SK-N-DZ (cell line): ENCODE data around the gene MRPL11.
"Not testable (repeated sequence)": the region's sequence is repeated elsewhere in the genome, so short reads cannot be mapped to it uniquely, and the experiment has no call there.

ENCODE experiments used
- DNase-seq: peaks from one replicate; pipeline ENCODE4 v3.0.0-alpha.2; 2015; ENCODE audit warnings: low spot score

The MRPL11 gene

DNA sequence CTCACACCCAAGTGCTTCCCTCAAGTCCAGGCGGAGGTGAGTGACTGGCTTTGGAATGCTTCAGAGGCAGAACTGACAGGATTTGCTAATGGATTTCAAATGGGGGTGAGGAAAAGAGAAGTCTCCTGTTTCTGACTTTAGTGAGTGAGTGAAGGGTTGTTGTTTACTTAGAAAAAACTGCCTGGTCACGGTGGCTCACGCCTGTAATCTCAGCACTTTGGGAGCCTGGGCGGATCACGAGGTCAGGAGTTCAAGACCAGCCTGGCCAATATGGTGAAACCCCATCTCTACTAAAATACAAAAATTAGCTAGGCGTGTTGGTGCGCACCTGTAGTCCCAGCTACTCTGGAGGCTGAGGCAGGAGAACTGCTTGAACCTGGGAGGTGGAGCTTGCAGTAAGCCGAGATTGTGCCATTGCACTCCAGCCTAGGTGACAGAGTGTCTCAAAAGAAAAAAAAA, 6.7 kb downstream of the MRPL11 start:
- not testable (repeated sequence) for DNase-seq

DNA sequence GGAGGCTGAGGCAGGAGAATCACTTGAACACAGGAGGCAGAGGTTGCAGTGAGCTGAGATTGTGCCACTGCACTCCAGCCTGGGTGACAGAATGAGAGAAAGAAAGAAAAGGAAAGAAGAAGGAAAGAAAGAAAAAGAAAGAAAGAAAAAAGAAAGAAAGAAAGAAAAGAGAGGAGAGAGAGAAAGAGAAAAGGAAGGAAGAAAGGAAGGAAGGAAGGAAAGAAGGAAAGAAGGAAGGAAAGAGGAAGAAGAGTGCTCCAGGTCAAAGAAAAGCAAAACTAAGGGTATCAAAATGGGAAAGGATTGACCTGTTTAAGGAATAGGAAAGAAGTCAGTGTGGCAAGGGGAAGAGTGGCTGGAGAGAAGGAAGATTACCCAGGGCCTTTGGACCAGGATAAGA, 7.4 kb downstream of the MRPL11 start:
- not testable (repeated sequence) for DNase-seq

DNA sequence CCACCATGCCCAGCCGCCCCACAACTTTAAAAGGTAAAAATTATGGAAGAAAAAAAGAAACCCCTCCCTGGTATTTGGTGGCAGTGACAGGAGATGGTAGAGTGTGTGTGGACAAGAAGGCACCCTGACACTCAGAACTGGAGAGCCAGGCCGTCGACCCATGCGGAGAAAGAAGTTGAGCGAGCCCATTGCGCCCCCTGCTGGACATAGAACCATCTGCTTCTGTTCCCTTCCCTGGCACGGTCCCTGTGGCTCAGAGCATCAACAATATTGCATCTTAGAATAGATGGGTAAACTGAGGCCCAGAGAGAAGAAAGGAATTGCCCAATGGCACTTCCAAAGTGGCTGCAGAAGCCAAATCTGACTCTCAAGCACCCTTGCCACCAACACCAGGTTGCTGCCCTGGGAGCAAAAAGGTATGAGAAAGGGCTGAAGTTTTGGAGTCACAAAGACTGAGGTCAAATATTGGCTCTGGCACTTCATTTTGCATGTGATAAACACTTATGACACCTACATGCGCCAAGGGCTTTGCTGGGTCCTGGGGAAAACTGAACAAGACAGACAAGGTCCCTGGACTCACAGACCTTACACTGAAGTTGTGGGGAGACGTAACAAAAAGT, 8.6 kb downstream of the MRPL11 start:
- peak; percentile 70 for DNase-seq

DNA sequence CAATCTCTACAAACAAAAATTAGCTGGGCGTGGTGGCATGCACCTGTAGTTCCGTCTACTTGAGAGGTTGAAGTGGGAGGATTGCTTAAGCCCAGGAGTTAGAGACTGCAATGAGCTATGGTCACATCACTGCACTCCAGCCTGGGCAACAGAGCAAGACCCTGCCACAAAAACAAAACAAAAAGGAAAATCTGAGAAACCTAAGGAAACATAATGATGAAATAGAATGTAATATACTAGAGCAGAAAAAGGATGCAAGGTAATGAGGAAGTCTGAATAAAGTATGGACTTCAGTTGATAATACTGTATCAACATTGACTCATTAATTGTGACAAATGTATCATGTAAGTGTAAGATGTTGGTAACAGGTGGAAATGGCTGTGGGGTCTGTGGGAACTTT, 9.7 kb downstream of the MRPL11 start:
- no peak for DNase-seq

DNA sequence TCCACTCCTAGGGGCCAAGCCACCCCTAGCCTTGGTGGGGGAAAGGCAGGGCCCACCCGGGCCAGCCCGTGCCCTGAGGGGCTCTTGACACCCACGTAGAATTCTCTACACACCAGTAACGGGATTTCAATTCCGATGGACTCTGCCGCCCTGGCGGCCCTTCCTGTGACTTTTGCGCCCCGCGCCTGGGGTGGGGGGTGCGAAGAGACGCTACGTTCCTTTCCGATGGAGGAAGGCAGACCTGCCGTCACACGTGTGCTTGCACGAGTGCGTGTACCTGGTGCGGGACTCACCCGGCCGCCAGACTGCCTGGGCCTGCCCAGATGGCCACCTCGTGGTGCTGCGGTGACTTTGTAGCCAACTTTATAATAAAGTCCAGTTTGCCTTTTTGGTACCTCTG, 12.3 kb downstream of the MRPL11 start:
- no peak for DNase-seq

DNA sequence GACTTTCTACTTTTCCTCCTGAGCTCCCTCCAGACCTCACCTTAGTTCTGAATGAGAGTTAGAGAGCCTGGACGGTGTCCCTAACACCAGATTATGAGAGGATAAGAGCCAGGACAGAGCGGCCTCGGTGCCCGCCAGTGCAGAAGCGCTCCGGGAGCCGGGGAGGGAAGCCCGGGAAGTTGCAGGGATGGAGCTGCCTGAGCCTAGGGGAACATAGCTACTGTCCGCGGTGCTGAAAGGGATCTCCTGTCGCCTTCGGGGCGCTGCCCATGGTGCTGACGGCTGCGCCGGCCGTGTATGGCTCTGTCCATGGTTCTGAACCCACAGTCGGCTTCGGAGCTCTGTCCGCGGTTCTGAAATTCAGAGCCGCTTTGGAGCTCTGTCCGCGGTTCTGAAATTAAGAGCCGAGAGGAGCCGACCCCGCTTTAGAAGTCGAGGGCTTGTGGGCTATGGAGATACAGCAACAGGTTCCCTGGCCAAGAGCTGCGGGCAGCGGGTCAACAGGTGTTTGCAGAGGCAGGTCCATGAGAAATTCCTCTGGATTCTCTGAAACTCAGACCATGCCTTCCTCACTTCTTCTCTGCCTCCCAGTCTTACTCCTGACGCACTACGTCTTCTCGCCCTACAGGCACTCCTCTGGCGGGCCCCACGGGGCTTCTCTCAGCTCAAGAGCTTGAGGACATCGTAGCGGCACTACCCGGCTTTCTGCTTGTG, 17.0 kb downstream of the MRPL11 start:
- DNase-seq = peak; percentile 68

DNA sequence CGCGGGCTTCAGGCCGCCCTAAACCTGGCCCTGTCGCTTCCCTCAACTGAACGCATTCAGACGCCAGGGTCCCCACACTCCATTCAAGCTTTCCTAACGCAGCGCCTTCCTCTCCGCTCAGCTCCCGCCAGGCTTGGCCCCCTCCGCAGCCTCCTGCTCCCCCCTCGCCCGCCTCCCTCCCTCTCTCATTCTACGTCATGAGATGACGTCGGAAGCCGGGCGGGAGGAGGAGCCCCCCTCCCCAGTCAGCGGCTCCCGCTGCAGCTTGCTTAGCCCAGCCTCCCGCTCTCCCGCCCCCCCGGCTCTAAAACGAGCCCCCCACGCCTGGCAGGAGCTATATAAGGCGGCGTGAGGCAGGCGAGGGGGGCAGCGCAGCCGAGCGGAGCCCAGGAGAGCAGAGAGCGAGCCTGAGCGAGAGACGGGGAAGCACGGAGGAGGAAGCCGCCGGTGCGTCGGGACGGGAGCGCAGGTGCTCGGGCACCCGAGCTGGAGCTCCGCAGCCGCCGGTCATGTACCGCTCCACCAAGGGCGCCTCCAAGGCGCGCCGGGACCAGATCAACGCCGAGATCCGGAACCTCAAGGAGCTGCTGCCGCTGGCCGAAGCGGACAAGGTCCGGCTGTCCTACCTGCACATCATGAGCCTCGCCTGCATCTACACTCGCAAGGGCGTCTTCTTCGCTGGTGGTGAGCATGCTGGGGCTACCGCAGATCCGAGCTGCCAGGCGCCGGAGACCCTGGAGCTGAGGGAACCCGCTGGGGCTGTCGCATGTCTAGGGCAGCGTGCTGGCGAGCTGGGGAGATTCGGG, 17.8 kb downstream of the MRPL11 start, which contains the start of gene NPAS4:
Gene NPAS4 (plus strand): TSS at position 365 of the 806 bp plus-strand sequence. CDS start 145 bp downstream, at position 510.
- DNase-seq = peak; percentile 57

DNA sequence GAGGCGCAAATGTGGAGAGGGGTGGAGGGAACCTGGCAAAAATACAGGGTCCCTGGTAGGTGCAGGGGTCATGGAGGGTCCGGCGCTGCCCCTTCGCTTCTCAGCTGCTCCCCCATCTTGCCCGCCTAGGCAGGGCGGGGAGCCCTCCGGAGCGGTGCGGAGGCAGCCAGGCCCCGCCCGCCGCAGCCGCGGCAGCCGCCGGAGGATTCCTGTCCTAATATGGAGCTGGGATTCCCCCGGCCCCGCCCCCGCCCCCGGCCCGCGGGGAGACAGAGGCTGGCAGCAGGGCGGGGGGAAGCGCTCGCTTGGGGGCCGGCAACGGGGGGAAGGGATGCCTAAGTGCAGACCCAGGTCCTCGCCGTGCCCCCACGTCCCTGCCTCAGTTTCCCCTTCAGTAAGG, 18.8 kb downstream of the MRPL11 start:
- DNase-seq = peak; percentile 57

DNA sequence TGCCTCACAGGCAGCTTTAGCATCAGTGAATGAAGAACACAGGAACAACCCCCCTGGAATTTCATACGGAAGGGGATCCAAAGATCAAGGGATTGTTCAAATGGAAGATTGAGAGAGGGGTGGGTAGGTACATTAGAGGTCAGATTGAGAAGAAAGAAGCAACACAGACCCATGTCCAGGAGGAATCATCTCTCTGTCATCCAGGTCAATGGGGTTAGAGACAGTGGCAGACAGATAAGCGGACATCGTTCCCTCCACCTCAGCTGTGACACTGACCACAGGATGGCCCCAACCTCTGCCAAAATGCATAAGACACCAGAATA, 19.7 kb downstream of the MRPL11 start:
- DNase-seq = no peak

DNA sequence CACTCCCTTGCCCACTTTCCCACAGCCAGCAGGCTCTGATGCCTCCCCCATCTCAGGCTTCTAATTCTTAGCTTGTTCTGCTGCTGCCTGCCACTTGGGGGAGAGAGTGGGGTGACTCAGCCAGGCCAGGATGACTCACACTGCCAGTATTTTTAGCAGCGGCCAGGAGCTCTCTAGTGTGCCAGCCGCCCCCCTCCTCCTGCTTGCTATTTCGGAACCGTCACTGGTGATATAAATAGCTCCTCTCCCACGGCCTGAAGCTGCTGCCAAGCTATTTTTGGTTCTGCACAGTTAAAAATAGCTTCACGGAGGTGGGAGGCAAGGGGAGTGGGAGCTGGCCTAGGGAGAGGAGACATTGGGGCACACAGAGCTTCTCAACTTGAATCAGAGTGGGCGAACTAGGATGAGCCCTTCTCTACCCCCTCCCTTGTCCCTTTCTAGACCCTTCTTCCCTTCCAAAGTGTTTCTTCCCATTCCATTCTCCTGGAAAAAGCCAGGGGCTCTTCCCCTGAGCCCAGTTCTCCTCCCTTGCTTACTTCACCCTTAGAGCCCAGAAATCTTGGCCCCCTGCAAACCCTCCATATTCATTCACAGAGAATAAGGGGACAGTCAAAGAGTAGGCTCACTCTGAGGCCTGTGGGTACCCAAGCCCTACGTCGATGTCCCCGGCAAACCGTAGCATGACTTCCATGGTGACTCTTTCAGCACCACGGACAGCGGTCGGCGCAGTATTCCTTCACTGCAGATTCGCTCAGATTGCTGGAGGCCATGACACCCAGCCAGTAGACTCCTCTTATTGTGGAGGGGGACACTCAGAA, 20.3 kb downstream of the MRPL11 start:
- peak; percentile 48 for DNase-seq

DNA sequence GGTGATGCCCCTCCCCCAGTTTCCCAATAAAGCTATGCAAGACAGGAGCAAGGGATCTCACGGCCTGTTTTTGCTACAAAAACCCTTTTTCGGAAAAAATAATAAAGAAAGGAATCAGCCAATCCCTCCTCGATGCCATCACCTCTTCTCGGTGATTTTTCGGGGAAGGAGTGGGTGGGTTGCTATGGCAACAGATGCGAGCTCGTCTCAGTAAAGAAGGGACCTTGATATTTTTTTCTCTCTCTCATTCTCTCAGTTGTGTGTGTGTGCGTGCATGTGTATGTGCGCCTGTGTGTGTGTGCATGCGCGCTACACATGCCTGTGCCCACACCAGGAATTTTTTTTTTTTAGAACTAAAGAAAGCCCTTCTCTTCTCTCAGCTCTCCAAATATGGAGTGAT, 21.6 kb downstream of the MRPL11 start:
- DNase-seq = no peak

DNA sequence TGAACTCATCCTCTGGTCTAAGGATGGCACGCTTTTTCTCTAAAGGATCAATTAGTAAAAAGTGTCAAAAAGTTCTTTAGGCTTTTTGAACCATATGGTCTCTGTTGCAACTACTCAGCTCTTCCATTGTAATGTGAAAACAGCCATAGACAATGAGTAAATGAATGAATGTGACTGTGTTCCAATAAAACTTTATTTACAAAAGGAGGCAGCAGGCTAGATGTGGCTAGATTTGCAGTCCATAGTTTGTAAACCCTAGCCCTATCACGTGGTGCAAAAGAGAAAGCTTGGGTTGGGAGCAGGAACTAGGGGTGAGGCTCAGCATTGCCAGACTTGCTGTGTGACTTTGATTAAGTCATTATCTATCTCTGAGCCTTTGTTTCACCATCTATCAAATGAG, 23.2 kb downstream of the MRPL11 start:
- DNase-seq = no peak

DNA sequence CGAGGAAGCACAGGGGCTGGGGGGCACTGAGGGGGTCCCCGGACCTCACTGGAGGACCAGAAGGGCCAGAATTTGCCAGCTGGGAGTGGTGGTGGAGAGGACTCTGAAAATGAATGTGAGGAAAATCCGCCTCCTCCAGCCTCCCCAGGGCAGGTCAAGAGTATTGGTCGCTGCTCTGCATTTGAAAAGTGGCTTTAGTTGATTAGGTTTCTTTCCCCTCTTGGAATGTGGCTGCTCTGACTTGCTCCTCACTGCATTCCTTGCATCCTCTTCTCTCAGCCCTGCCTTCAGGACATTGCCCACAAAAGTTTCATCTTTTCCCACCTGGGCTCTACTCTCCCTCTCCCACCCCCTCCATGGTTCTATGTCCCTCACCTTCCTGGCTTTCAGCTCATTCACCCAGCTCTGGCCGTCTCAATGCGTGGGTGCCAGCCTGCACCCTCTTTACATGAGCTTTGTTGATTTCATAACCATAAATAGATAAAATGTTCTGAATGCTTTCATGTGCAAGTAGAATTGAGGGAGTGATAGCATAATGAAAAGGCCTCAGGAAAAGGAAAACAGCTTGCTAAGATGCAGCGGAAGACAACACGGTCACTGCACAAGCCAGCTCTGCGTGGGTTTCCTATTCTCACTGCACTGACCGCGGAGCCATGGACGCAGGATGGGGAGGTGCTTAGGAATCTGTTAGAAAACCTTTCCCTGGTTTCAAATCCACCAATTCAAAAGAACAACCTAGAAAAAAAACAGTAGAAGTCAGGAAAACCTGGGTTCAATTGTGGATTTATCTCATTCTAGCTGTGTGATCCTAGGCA, 24.3 kb downstream of the MRPL11 start:
- no peak for DNase-seq

DNA sequence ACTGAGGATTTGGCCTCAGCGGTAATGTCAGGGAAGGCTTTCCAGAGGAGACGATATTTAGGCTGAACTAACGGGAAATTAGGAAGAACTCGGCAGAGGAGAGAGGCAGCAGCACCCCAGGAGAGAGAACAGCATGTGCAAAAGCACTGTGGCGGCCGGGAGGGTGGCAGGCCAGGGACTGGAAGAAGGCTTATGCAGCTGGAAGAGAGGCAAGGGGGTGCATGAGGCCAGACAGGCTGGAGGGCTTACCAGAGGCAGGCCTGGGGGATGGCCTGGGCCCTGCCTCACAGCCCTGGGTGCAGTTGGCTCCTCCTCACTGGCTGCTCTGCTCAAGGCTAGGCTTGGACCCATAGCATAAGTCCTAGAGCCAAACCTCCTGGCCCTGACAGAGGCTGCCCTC, 25.5 kb downstream of the MRPL11 start:
- no peak for DNase-seq

DNA sequence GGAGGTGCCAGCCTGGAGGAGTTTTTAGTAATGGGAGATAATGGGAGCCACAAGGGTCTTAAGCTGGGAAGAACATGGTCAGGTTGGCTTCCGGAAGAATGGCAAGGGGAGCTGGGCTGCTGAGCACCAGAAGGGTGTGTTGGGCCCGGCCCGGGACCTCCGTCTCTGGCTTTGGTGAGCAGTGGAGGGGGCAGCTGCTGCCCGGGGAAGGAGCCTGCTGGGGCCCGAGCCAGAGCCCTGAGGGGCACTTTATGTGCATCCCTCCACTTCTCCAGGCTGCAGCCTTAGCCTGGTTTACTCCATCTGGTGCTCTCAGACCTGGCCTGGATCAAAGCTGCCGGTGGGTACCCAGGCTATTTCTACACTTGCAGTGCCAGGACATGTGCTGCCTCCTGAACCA, 26.5 kb downstream of the MRPL11 start:
- DNase-seq = no peak

DNA sequence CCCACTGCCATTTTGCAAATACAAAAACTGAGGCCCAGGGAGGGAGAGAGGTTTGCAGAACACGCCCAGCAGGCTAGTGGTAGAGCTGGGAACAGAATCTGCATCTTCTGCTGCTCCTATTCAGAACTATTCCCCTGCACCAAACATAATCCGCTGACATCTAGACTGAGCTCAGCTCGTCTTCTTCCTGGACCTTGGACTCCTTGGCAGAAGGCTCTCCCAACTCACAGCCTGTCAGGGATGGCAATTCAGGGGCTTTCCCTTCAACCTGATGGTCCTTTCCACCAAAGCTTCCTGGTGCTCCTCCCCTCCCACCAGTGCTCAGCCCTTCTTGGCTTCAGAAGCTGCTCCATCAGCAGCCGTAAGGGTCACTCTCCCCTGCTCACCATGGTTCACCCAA, 27.3 kb downstream of the MRPL11 start:
- no peak for DNase-seq

DNA sequence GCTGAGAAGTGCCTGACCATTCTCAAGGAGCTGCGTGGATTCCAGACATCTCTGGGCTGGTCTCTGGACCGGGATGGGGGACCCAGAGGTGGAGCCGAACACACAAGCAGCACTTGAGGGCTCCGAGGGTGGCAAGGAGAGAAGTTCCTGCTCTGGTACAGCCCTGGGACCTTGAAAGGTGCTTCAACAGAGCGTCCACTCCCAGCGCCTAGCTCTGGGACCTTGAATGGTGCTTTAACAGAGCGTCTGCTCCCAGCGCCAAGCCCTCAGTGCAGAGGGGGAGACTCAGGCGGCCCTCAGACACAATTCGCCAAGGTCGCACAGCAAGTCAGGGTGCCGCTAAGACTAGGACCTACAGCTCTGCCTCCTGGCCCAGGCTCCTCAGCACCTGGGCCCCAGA, 28.5 kb downstream of the MRPL11 start:
- no peak for DNase-seq

DNA sequence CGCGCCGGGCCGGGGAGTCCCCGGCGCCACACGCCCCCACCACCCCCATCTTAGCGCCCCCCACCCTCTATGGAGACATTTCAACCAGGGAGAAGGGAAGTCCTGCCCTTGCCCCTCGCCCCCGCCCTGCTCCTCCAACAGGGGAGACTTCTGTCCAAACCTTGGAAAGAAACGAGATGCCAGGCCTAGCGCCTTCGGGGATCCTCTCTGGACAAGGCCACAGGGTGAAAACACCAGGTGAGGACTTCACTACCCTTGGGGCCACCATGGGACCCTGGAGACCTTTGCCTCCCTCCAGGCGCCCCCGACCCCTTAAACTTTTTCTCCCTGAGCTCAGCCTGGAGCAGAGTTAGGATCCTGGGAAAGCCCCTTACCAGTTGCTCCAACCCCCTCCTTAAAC, 29.4 kb downstream of the MRPL11 start:
- no peak for DNase-seq

DNA sequence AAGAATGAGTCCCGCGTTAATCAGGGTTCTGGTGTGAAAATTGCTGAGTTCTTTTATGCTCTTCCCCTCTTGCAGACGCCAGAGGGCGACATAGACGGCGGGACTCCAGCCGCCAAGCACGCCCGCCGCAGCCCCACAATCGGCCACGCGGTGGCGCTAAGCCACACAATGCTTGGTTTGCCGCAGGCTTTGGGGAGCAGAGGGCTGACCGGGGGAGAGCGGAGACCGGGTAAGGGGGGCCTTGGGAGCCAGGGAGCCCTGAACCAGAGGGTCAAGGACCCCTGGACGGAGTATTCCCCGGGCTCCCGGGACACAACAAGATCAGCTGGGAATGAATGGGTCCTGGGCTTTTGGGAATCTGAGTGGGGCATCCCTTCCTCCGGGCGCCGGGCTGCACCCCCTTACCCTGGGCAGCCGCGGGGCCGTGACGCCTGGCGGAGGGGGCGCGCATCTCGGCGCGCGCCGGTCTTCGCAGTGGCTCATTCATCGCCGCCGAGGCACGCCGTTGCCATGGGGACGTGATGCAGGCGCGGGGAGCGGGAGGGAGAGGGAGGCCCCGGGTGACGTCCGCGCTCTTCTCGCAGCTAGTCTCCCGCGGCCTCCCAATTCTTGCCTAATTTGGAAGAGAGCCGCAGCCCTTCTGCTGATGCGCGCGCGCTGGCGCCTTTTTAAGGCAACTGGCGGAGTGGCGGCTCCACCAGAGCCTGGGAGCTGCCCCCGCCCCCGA, 30.0 kb downstream of the MRPL11 start:
- peak; percentile 90 for DNase-seq

DNA sequence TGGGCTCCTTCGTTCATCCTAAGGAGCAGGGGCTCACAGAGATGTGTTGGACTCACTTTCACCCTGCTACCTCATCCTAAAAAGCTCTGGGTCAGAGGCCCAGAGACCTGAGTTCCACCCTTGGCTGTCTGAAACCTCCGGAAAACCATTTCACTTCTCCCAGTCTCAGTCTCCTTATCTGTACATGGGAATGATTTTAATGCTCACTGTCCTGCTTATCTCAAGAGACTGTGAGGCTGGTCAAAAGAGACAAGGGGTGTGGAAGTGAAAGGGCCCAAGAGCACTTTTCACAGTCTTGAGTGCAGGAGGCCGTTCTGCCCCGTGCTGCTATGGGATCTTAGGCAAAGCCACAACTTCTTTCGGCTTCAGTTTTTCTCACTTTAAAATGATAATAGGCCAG, 31.0 kb downstream of the MRPL11 start:
- DNase-seq = no peak
